Astrocyte (in vitro differentiated cells and primary cell): Measurements from ENCODE around the gene GGNBP2. TPM values are rescaled to one million over a fixed set of nuclear protein-coding genes. Genes with fewer than 3 reads are reported as not detected.
A peak's percentile ranks its signal among the peaks of the same experiment; 100 is the strongest.

Experiments used
- DNase-seq: peaks from one replicate; pipeline ENCODE4 v3.0.0-alpha.2; 2010; ENCODE audit warnings: low read depth
- FAIRE-seq: peaks from 2 replicates; lab custom pipeline; 2011; peaks lifted over from hg19 to GRCh38; lab: Jason Lieb, UNC
- H2AFZ ChIP-seq: 2 replicates; pipeline ENCODE4 v1.6.0; 2012; ENCODE audit warnings: low read depth, low read length, inconsistent platforms
- H3K27ac ChIP-seq: 2 replicates; pipeline ENCODE4 v1.5.1; 2011; ENCODE audit warnings: low read depth, low read length, inconsistent platforms
- H3K27me3 ChIP-seq: 2 replicates; pipeline ENCODE4 v1.6.0; 2011; ENCODE audit warnings: low read length, inconsistent platforms; ENCODE audit not compliant: insufficient read depth
- H3K36me3 ChIP-seq: 2 replicates; pipeline ENCODE4 v1.5.1; 2011; ENCODE audit warnings: low read length, inconsistent platforms; ENCODE audit not compliant: insufficient read depth
- H3K4me1 ChIP-seq: 2 replicates; pipeline ENCODE4 v1.5.1; 2011; ENCODE audit warnings: low read length, inconsistent platforms; ENCODE audit not compliant: insufficient read depth
- H3K4me2 ChIP-seq: 2 replicates; pipeline ENCODE4 v1.6.0; 2012; ENCODE audit warnings: low read length, inconsistent platforms
- H3K4me3 ChIP-seq: 2 replicates; pipeline ENCODE4 v1.5.1; 2011; ENCODE audit warnings: low read depth, mild to moderate bottlenecking, low read length, inconsistent platforms; ENCODE audit not compliant: insufficient read depth
- H3K79me2 ChIP-seq: 2 replicates; pipeline ENCODE4 v1.6.0; 2012; ENCODE audit warnings: mild to moderate bottlenecking, low read length, inconsistent platforms; ENCODE audit not compliant: insufficient read depth
- H3K9ac ChIP-seq: 2 replicates; pipeline ENCODE4 v1.6.0; 2012; ENCODE audit warnings: mild to moderate bottlenecking, low read length, inconsistent platforms
- H3K9me3 ChIP-seq: 2 replicates; pipeline ENCODE4 v1.5.1; 2012; ENCODE audit warnings: low read depth, mild to moderate bottlenecking, low read length, inconsistent platforms; ENCODE audit not compliant: insufficient read depth
- H4K20me1 ChIP-seq: 2 replicates; pipeline ENCODE4 v1.6.0; 2012; ENCODE audit warnings: low read length, inconsistent platforms; ENCODE audit not compliant: insufficient read depth
- H3K27ac Mint-ChIP-seq: one replicate; pipeline ENCODE4 v1.8.0; 2021; ENCODE audit warnings: mild to moderate bottlenecking, mixed read lengths; ENCODE audit not compliant: unreplicated experiment
- H3K27me3 Mint-ChIP-seq: one replicate; pipeline ENCODE4 v1.8.0; 2021; ENCODE audit warnings: low read depth, mixed read lengths; ENCODE audit not compliant: unreplicated experiment
- H3K36me3 Mint-ChIP-seq: one replicate; pipeline ENCODE4 v1.8.0; 2021; ENCODE audit warnings: low read depth, mixed read lengths; ENCODE audit not compliant: unreplicated experiment
- H3K4me1 Mint-ChIP-seq: one replicate; pipeline ENCODE4 v1.8.0; 2021; ENCODE audit warnings: low read depth, mixed read lengths; ENCODE audit not compliant: unreplicated experiment
- H3K4me3 Mint-ChIP-seq: one replicate; pipeline ENCODE4 v1.8.0; 2021; ENCODE audit warnings: mild to moderate bottlenecking, moderate library complexity, mixed read lengths; ENCODE audit not compliant: unreplicated experiment
- H3K9me3 Mint-ChIP-seq: one replicate; pipeline ENCODE4 v1.8.0; 2021; ENCODE audit warnings: mild to moderate bottlenecking, mixed read lengths; ENCODE audit not compliant: unreplicated experiment
- EZH2 ChIP-seq: IDR thresholded peaks from 2 replicates; pipeline ENCODE4 v1.6.1; 2012; ENCODE audit warnings: mild to moderate bottlenecking, low read length, inconsistent platforms; ENCODE audit not compliant: insufficient read depth
- total RNA-seq: library from RNA; stranded (reverse); gene quantifications from 2 replicates; pipeline ENCODE4 v1.2.1, GENCODE V29; 2021
- TF ChIP-seq, protein P1 (sequence below): IDR thresholded peaks from 2 replicates; pipeline ENCODE4 v1.5.1; 2011; ENCODE audit warnings: low read depth, mild to moderate bottlenecking, inconsistent platforms, low read length, moderate library complexity; ENCODE audit not compliant: insufficient read depth

Gene GGNBP2
- total RNA-seq, 1 donor from 2014 or later = 80.8 TPM

DNA sequence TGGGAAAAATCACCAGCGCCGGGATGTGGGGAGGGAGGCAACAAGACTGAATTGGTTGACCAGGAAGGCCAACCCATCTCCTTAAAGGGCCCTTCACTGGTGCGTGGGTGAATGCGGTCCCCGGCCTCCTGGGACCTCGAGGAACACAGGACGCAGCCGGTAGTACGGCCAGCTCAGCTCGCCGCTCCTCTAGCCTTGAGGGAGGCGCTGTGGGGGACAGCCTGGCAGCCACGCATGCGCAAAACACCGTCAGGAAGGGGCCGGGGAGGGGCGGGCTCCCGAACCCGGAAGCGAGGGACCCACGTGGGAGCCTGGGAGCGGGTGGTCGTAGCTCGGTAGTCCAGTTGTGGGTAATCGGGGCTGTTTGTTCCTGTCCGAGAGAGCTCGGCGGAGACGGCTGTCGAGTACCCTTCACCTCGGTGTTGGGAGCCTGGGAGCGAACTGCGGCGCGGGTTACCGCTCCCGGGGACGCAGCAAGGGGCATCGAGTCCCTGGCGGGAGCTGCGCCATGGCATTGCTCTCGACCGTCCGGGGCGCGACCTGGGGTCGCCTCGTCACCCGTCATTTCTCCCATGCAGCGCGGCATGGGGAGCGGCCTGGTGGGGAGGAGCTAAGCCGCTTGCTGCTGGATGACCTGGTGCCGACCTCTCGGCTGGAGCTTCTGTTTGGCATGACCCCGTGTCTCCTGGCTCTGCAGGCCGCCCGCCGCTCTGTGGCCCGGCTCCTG is 56.7 kb downstream of the GGNBP2 start, which contains the start of gene MRM1:
Gene MRM1 (plus strand): TSS at position 281 of the 727 bp plus-strand sequence. CDS start 228 bp downstream, at position 509.
- Mint-ChIP-seq H3K36me3 (peaks cover 4% of the 10 kb centered on the region), H3K27me3 (no peaks in the 10 kb centered on the region), H3K27ac (peak within 1 kb of the TSS; percentile 92), H3K4me1 (peaks cover 8% of the 10 kb centered on the region), H3K4me3 (peak within 1 kb of the TSS; percentile 88), H3K9me3 (no peaks in the 10 kb centered on the region)
- H3K36me3 ChIP-seq = peaks cover 4% of the 10 kb centered on the region
- TF ChIP-seq, protein P1, sequence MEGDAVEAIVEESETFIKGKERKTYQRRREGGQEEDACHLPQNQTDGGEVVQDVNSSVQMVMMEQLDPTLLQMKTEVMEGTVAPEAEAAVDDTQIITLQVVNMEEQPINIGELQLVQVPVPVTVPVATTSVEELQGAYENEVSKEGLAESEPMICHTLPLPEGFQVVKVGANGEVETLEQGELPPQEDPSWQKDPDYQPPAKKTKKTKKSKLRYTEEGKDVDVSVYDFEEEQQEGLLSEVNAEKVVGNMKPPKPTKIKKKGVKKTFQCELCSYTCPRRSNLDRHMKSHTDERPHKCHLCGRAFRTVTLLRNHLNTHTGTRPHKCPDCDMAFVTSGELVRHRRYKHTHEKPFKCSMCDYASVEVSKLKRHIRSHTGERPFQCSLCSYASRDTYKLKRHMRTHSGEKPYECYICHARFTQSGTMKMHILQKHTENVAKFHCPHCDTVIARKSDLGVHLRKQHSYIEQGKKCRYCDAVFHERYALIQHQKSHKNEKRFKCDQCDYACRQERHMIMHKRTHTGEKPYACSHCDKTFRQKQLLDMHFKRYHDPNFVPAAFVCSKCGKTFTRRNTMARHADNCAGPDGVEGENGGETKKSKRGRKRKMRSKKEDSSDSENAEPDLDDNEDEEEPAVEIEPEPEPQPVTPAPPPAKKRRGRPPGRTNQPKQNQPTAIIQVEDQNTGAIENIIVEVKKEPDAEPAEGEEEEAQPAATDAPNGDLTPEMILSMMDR = no peak
- TF ChIP-seq EZH2 = no peak
- H3K79me2 ChIP-seq = peaks cover 32% of the 10 kb centered on the region
- peaks cover 20% of the 10 kb centered on the region for H3K4me1 ChIP-seq
- peak within 1 kb of the TSS; percentile 89 for H3K4me2 ChIP-seq
- H3K4me3 ChIP-seq = peak within 1 kb of the TSS; percentile 97
- peaks cover 21% of the 10 kb centered on the region for H4K20me1 ChIP-seq
- DNase-seq (peak; percentile 77), FAIRE-seq (no peak)
- H3K9me3 ChIP-seq = no peaks in the 10 kb centered on the region
- H3K9ac ChIP-seq = peak within 1 kb of the TSS; percentile 91
- peak within 1 kb of the TSS; percentile 92 for H2AFZ ChIP-seq
- peak within 1 kb of the TSS; percentile 80 for H3K27ac ChIP-seq
- no peaks in the 10 kb centered on the region for H3K27me3 ChIP-seq

- peaks cover 20% of the 10 kb centered on the region for H3K4me1 ChIP-seq
- peaks cover 8% of the 10 kb centered on the region for H3K4me1 Mint-ChIP-seq
- peaks cover 32% of the 10 kb centered on the region for H3K79me2 ChIP-seq
- peak overlapping the region; percentile 91 for H3K9ac ChIP-seq
- H2AFZ ChIP-seq = peak overlapping the region; percentile 92
- H3K27me3 ChIP-seq = no peaks in the 10 kb centered on the region
- H3K36me3 ChIP-seq = peaks cover 4% of the 10 kb centered on the region
- FAIRE-seq (no peak), DNase-seq (no peak)
- TF ChIP-seq EZH2 = no peak
- TF ChIP-seq, protein P1 = no peak
- H3K36me3 Mint-ChIP-seq = peaks cover 4% of the 10 kb centered on the region
- H3K4me2 ChIP-seq = peak overlapping the region; percentile 89
- H3K27me3 Mint-ChIP-seq = no peaks in the 10 kb centered on the region
- H3K27ac Mint-ChIP-seq = no peak overlapping the region
- no peaks in the 10 kb centered on the region for H3K9me3 ChIP-seq
- H3K4me3 ChIP-seq = peak overlapping the region; percentile 97
- peak overlapping the region; percentile 88 for H3K4me3 Mint-ChIP-seq
- no peaks in the 10 kb centered on the region for H3K9me3 Mint-ChIP-seq
- peak overlapping the region; percentile 80 for H3K27ac ChIP-seq
- H4K20me1 ChIP-seq = peaks cover 21% of the 10 kb centered on the region
These were observed 57.5 kb downstream of the GGNBP2 start for GRCh38 chr17:36602030-36602748.
